Vagina (tissue), 2 donors: Measurements from ENCODE around the gene SMG6. TPM values are rescaled to one million over a fixed set of nuclear protein-coding genes. Genes with fewer than 3 reads are reported as not detected.

Experiments used
- DNase-seq, 2 donors: peaks; one replicate each; pipeline ENCODE4 v3.0.0-alpha.2; 2017; ENCODE audit errors: extremely low spot score in 2 of 2
- H3K27ac ChIP-seq: fragments of 200-600 bp; sonication (generic); one replicate; pipeline ENCODE4 v1.5.1; 2019
- H3K27me3 ChIP-seq: fragments of 200-600 bp; sonication (generic); one replicate; pipeline ENCODE4 v1.5.1; 2019
- H3K36me3 ChIP-seq, 2 donors: fragments of 200-600 bp; sonication (generic); one replicate each; pipeline ENCODE4 v1.5.1; 2017 to 2019
- H3K4me1 ChIP-seq: fragments of 200-600 bp; sonication (generic); one replicate; pipeline ENCODE4 v1.5.1; 2019
- H3K4me3 ChIP-seq, 2 donors: fragments of 200-600 bp; sonication (generic); 1 replicate in 1 of 2; 2 replicates in 1 of 2; pipeline ENCODE4 v1.5.1; 2016 to 2019
- H3K9me3 ChIP-seq: fragments of 200-600 bp; sonication (generic); one replicate; pipeline ENCODE4 v1.5.1; 2019
- CTCF ChIP-seq, 3 experiments: fragments of 450-650 bp in 2 of 3; fragments of 200-600 bp in 1 of 3; sonication (generic) in 1 of 3; IDR thresholded peaks; one replicate each; pipeline ENCODE4 v1.5.1; 2017 to 2019; ENCODE audit warnings: antibody characterized with exemption in 3 of 3, mild to moderate bottlenecking in 2 of 3, moderate library complexity in 2 of 3
- POLR2A ChIP-seq, 2 donors: fragments of 450-650 bp; IDR thresholded peaks; one replicate each; pipeline ENCODE4 v1.6.1; 2017; ENCODE audit warnings: antibody characterized with exemption in 2 of 2, mild to moderate bottlenecking in 2 of 2, moderate library complexity in 2 of 2
- POLR2AphosphoS5 ChIP-seq, 2 donors: sonication (generic); formaldehyde crosslinking; IDR thresholded peaks; one replicate each; pipeline ENCODE4 v1.9.0; 2017; ENCODE audit warnings: antibody characterized with exemption in 2 of 2, mild to moderate bottlenecking in 2 of 2, low read depth in 1 of 2; ENCODE audit not compliant: insufficient read depth in 1 of 2
- intact Hi-C: fragments of 100-400 bp; cut with DNase I; formaldehyde crosslinking; loops from one replicate; pipeline ENCODE4 v1.15.1; 2023
- total RNA-seq: library from RNA; depleted of rRNA; stranded (reverse); fragments of >200 nt; gene quantifications from one replicate; pipeline ENCODE4 v1.2.3, GENCODE V29; 2016

The SMG6 gene
- total RNA-seq, 1 donor from 2014 or later = 46.2 TPM

- peak overlapping the region; percentile 66 to 70 for H3K4me3 ChIP-seq
- H3K9me3 ChIP-seq = no peaks in the 10 kb centered on the region
- intact Hi-C loops = loop anchor here (2.0 to 10.0 kb wide), 4 partner anchors 33 to 337 kb away; no protein-coding TSS in a partner anchor
- TF ChIP-seq POLR2AphosphoS5 (IDR thresholded peaks at IDR 0.05; ENCODE audit: insufficient read depth in 1 of 2, low read depth in 1 of 2) (no peak), POLR2A (IDR thresholded peaks at IDR 0.05) (no peak), CTCF (IDR thresholded peaks at IDR 0.05) (no peak)
- DNase-seq = no peak
- peaks cover 6% of the 10 kb centered on the region for H3K27me3 ChIP-seq
- peak overlapping the region; percentile 95 for H3K27ac ChIP-seq
- peaks cover 59% of the 10 kb centered on the region for H3K4me1 ChIP-seq
- peaks cover 0 to 11% of the 10 kb centered on the region in 2 donors for H3K36me3 ChIP-seq
These were observed 245.6 kb downstream of the SMG6 start for GRCh38 chr17:2057760-2058585.

GRCh38 chr17:2057175-2057759 is 246.3 kb downstream of the SMG6 start:
- H3K4me1 ChIP-seq = peaks cover 52% of the 10 kb centered on the region
- H3K4me3 ChIP-seq = peak overlapping the region; percentile 66 to 70
- intact Hi-C loops = loop anchor here (2.0 to 10.0 kb wide), 4 partner anchors 34 to 338 kb away; no protein-coding TSS in a partner anchor
- H3K9me3 ChIP-seq = no peaks in the 10 kb centered on the region
- TF ChIP-seq CTCF (IDR thresholded peaks at IDR 0.05) = no peak
- no peak for TF ChIP-seq POLR2A (IDR thresholded peaks at IDR 0.05)
- TF ChIP-seq POLR2AphosphoS5 (IDR thresholded peaks at IDR 0.05; ENCODE audit: insufficient read depth in 1 of 2, low read depth in 1 of 2) = no peak
- H3K27me3 ChIP-seq = peaks cover 6% of the 10 kb centered on the region
- no peak for DNase-seq
- peak overlapping the region; percentile 95 for H3K27ac ChIP-seq
- peaks cover 0 to 11% of the 10 kb centered on the region in 2 donors for H3K36me3 ChIP-seq

- Histone ChIP-seq H3K27ac (peak overlapping the region; percentile 95), H3K4me1 (peaks cover 55% of the 10 kb centered on the region), H3K4me3 (peak overlapping the region; percentile 66 to 70), H3K27me3 (peaks cover 6% of the 10 kb centered on the region), H3K9me3 (no peaks in the 10 kb centered on the region), H3K36me3 (peaks cover 0 to 11% of the 10 kb centered on the region in 2 donors)
- DNase-seq = no peak
- peak in 1 of 2 donors; percentile 52 for TF ChIP-seq POLR2AphosphoS5 (IDR thresholded peaks at IDR 0.05; ENCODE audit: insufficient read depth in 1 of 2, low read depth in 1 of 2)
- TF ChIP-seq CTCF (IDR thresholded peaks at IDR 0.05) = no peak
- no peak for TF ChIP-seq POLR2A (IDR thresholded peaks at IDR 0.05)
- intact Hi-C loops = loop anchor here (2.0 to 10.0 kb wide), 4 partner anchors 34 to 338 kb away; no protein-coding TSS in a partner anchor
These were observed 247.1 kb downstream of the SMG6 start for GRCh38 chr17:2056206-2057174.

GRCh38 chr17:2055292-2056205 is 248.0 kb downstream of the SMG6 start:
- TF ChIP-seq POLR2AphosphoS5 (IDR thresholded peaks at IDR 0.05; ENCODE audit: insufficient read depth in 1 of 2, low read depth in 1 of 2) (no peak), POLR2A (IDR thresholded peaks at IDR 0.05) (no peak), CTCF (IDR thresholded peaks at IDR 0.05) (no peak)
- peaks cover 6% of the 10 kb centered on the region for H3K27me3 ChIP-seq
- no peaks in the 10 kb centered on the region for H3K9me3 ChIP-seq
- H3K4me1 ChIP-seq = peaks cover 64% of the 10 kb centered on the region
- intact Hi-C loops = loop anchor here (2.0 to 10.0 kb wide), 5 partner anchors 35 to 339 kb away; no protein-coding TSS in a partner anchor
- DNase-seq = no peak
- peaks cover 0 to 11% of the 10 kb centered on the region in 2 donors for H3K36me3 ChIP-seq
- H3K4me3 ChIP-seq = peak overlapping the region; percentile 66 to 70
- H3K27ac ChIP-seq = peak overlapping the region; percentile 95
